Activated CD4-positive, alpha-beta T cell treated with anti-CD3 and anti-CD28 coated beads, Interleukin-2, amount 10 ng/mL, durations not matched to agents 7 days and 5 days (primary cell): ENCODE results near the gene ASTN1. TPM values are rescaled to one million over a fixed set of nuclear protein-coding genes. Genes with fewer than 3 reads are reported as not detected.

ENCODE experiments used
- CTCF ChIA-PET: fragments of 350-600 bp; sonication (Branson Sonifier 250); formaldehyde crosslinking; loops from one replicate; lab custom pipeline; 2021; ENCODE audit warnings: antibody characterized with exemption; lab: Charles Lee
- POLR2A ChIA-PET: fragments of 350-600 bp; sonication (Branson Sonifier 250); formaldehyde crosslinking; loops from one replicate; lab custom pipeline; 2021; ENCODE audit warnings: antibody characterized with exemption; lab: Charles Lee
- DNase-seq: peaks from one replicate; pipeline ENCODE4 v3.0.0-alpha.2; 2020
- H3K27ac Mint-ChIP-seq: one replicate; pipeline ENCODE4 v1.8.0; 2021; ENCODE audit warnings: mild to moderate bottlenecking, moderate library complexity, mixed read lengths
- H3K27me3 Mint-ChIP-seq: one replicate; pipeline ENCODE4 v1.8.0; 2021; ENCODE audit warnings: mixed read lengths
- H3K36me3 Mint-ChIP-seq: one replicate; pipeline ENCODE4 v1.8.0; 2021; ENCODE audit warnings: low read depth, mixed read lengths
- H3K4me1 Mint-ChIP-seq: one replicate; pipeline ENCODE4 v1.8.0; 2021; ENCODE audit warnings: mixed read lengths
- H3K4me3 Mint-ChIP-seq: one replicate; pipeline ENCODE4 v1.8.0; 2021; ENCODE audit warnings: mild to moderate bottlenecking, moderate library complexity, mixed read lengths
- H3K9me3 Mint-ChIP-seq: one replicate; pipeline ENCODE4 v1.8.0; 2021; ENCODE audit warnings: mixed read lengths
- total RNA-seq, 2 experiments: library from RNA; stranded (reverse); gene quantifications; one replicate each; pipeline ENCODE4 v1.2.3, GENCODE V29; 2021

The ASTN1 gene
- total RNA-seq, 2 experiments from 2014 or later = not detected

GRCh38 chr1:176964687-176965086 is 199.8 kb downstream of the ASTN1 start:
- Mint-ChIP-seq H3K36me3 (no peaks in the 10 kb centered on the region), H3K27me3 (no peaks in the 10 kb centered on the region), H3K4me3 (no peak overlapping the region), H3K9me3 (no peaks in the 10 kb centered on the region), H3K4me1 (no peaks in the 10 kb centered on the region), H3K27ac (no peak overlapping the region)
- ChIA-PET CTCF (no interaction called here), POLR2A (no interaction called here)
- DNase-seq = no peak

- Mint-ChIP-seq H3K4me3 (no peak overlapping the region), H3K27me3 (no peaks in the 10 kb centered on the region), H3K4me1 (no peaks in the 10 kb centered on the region), H3K27ac (no peak overlapping the region), H3K36me3 (no peaks in the 10 kb centered on the region), H3K9me3 (no peaks in the 10 kb centered on the region)
- ChIA-PET POLR2A (no interaction called here), CTCF (no interaction called here)
- DNase-seq = no peak
Observed at GRCh38 chr1:176963181-176963580, 201.3 kb downstream of the ASTN1 start.

GRCh38 chr1:176961678-176962077 is 202.8 kb downstream of the ASTN1 start:
- Mint-ChIP-seq H3K4me3 (no peak overlapping the region), H3K9me3 (no peaks in the 10 kb centered on the region), H3K36me3 (no peaks in the 10 kb centered on the region)

GRCh38 chr1:176959191-176959820 is 205.2 kb downstream of the ASTN1 start:
- Mint-ChIP-seq H3K27ac (no peak overlapping the region), H3K4me1 (no peaks in the 10 kb centered on the region), H3K27me3 (no peaks in the 10 kb centered on the region), H3K4me3 (no peak overlapping the region), H3K9me3 (no peaks in the 10 kb centered on the region), H3K36me3 (no peaks in the 10 kb centered on the region)
- POLR2A ChIA-PET = interaction anchor here (0.6 kb wide), 1 partner anchor 16 kb away, joined by 4 read pairs; no protein-coding TSS in a partner anchor
- DNase-seq = no peak
- CTCF ChIA-PET = no interaction called here

More at GRCh38 chr1:176961678-176962077, 202.8 kb downstream of the ASTN1 start:
- Mint-ChIP-seq H3K4me1 (no peaks in the 10 kb centered on the region), H3K27me3 (no peaks in the 10 kb centered on the region), H3K27ac (no peak overlapping the region)
- CTCF ChIA-PET = no interaction called here
- DNase-seq = no peak
- POLR2A ChIA-PET = no interaction called here

GRCh38 chr1:176957603-176958002 is 206.9 kb downstream of the ASTN1 start:
- ChIA-PET POLR2A (no interaction called here), CTCF (no interaction called here)
- H3K4me1 Mint-ChIP-seq = no peaks in the 10 kb centered on the region
- H3K36me3 Mint-ChIP-seq = no peaks in the 10 kb centered on the region
- no peak overlapping the region for H3K27ac Mint-ChIP-seq
- H3K27me3 Mint-ChIP-seq = no peaks in the 10 kb centered on the region
- DNase-seq = no peak
- no peak overlapping the region for H3K4me3 Mint-ChIP-seq
- no peaks in the 10 kb centered on the region for H3K9me3 Mint-ChIP-seq

GRCh38 chr1:176954242-176954641 is 210.3 kb downstream of the ASTN1 start:
- no peaks in the 10 kb centered on the region for H3K36me3 Mint-ChIP-seq
- no peak overlapping the region for H3K4me3 Mint-ChIP-seq
- no peak overlapping the region for H3K27ac Mint-ChIP-seq
- DNase-seq = no peak
- H3K4me1 Mint-ChIP-seq = no peaks in the 10 kb centered on the region
- no peaks in the 10 kb centered on the region for H3K9me3 Mint-ChIP-seq
- POLR2A ChIA-PET = no interaction called here
- no peaks in the 10 kb centered on the region for H3K27me3 Mint-ChIP-seq
- CTCF ChIA-PET = no interaction called here

GRCh38 chr1:176950736-176951324 is 213.7 kb downstream of the ASTN1 start:
- H3K27ac Mint-ChIP-seq = no peak overlapping the region
- no peaks in the 10 kb centered on the region for H3K4me1 Mint-ChIP-seq
- no peaks in the 10 kb centered on the region for H3K27me3 Mint-ChIP-seq
- POLR2A ChIA-PET = no interaction called here
- CTCF ChIA-PET = no interaction called here
- H3K9me3 Mint-ChIP-seq = no peaks in the 10 kb centered on the region
- H3K36me3 Mint-ChIP-seq = no peaks in the 10 kb centered on the region
- DNase-seq = no peak
- no peak overlapping the region for H3K4me3 Mint-ChIP-seq

GRCh38 chr1:176949033-176949662 is 215.4 kb downstream of the ASTN1 start:
- CTCF ChIA-PET = no interaction called here
- Mint-ChIP-seq H3K9me3 (no peaks in the 10 kb centered on the region), H3K36me3 (no peaks in the 10 kb centered on the region), H3K4me1 (no peaks in the 10 kb centered on the region), H3K27ac (no peak overlapping the region), H3K27me3 (no peaks in the 10 kb centered on the region), H3K4me3 (no peak overlapping the region)
- peak; percentile 11 for DNase-seq
- POLR2A ChIA-PET = no interaction called here

- H3K27ac Mint-ChIP-seq = no peak overlapping the region
- CTCF ChIA-PET = no interaction called here
- POLR2A ChIA-PET = no interaction called here
- DNase-seq = no peak
- peaks cover 5% of the 10 kb centered on the region for H3K9me3 Mint-ChIP-seq
- no peaks in the 10 kb centered on the region for H3K4me1 Mint-ChIP-seq
- H3K27me3 Mint-ChIP-seq = no peaks in the 10 kb centered on the region
- no peak overlapping the region for H3K4me3 Mint-ChIP-seq
- H3K36me3 Mint-ChIP-seq = no peaks in the 10 kb centered on the region
Observed at GRCh38 chr1:176944606-176945005, 219.9 kb downstream of the ASTN1 start.

GRCh38 chr1:176943783-176944182 is 220.7 kb downstream of the ASTN1 start:
- ChIA-PET CTCF (no interaction called here), POLR2A (no interaction called here)
- Mint-ChIP-seq H3K27ac (no peak overlapping the region), H3K4me3 (no peak overlapping the region), H3K4me1 (no peaks in the 10 kb centered on the region), H3K9me3 (peaks cover 5% of the 10 kb centered on the region), H3K27me3 (no peaks in the 10 kb centered on the region), H3K36me3 (no peaks in the 10 kb centered on the region)
- no peak for DNase-seq

- H3K36me3 Mint-ChIP-seq = no peaks in the 10 kb centered on the region
Observed at GRCh38 chr1:176942346-176942745, 222.2 kb downstream of the ASTN1 start.

GRCh38 chr1:176939993-176940392 is 224.5 kb downstream of the ASTN1 start:
- Mint-ChIP-seq H3K27me3 (no peaks in the 10 kb centered on the region), H3K27ac (no peak overlapping the region), H3K36me3 (no peaks in the 10 kb centered on the region), H3K9me3 (peaks cover 5% of the 10 kb centered on the region), H3K4me3 (no peak overlapping the region), H3K4me1 (no peaks in the 10 kb centered on the region)
- POLR2A ChIA-PET = no interaction called here
- no peak for DNase-seq
- CTCF ChIA-PET = no interaction called here

More at GRCh38 chr1:176942346-176942745, 222.2 kb downstream of the ASTN1 start:
- POLR2A ChIA-PET = no interaction called here
- Mint-ChIP-seq H3K4me3 (no peak overlapping the region), H3K27ac (no peak overlapping the region), H3K4me1 (no peaks in the 10 kb centered on the region), H3K27me3 (no peaks in the 10 kb centered on the region), H3K9me3 (peaks cover 5% of the 10 kb centered on the region)
- no peak for DNase-seq
- CTCF ChIA-PET = no interaction called here

- Mint-ChIP-seq H3K27ac (no peak overlapping the region), H3K4me1 (no peaks in the 10 kb centered on the region), H3K27me3 (no peaks in the 10 kb centered on the region), H3K9me3 (peaks cover 5% of the 10 kb centered on the region), H3K4me3 (no peak overlapping the region), H3K36me3 (no peaks in the 10 kb centered on the region)
- no peak for DNase-seq
- ChIA-PET POLR2A (no interaction called here), CTCF (no interaction called here)
Observed at GRCh38 chr1:176938375-176938774, 226.1 kb downstream of the ASTN1 start.
